ENCODE measurements around the gene KCNQ5. TPM values are rescaled to one million over a fixed set of nuclear protein-coding genes. Genes with fewer than 3 reads are reported as not detected.
A peak's percentile ranks its signal among the peaks of the same experiment; 100 is the strongest.

KCNQ5 gene
- total RNA-seq, 1 experiment from 2014 or later: 0.07 TPM

- H3K4me1 ChIP-seq (ENCODE audit: insufficient read depth, low read length): no peaks in the 10 kb centered on the region
- no peak overlapping the region for H3K23ac ChIP-seq (ENCODE audit: insufficient read length, low read depth, low read length)
- H2BK120ac ChIP-seq (ENCODE audit: low read depth, low read length, poor library complexity, severe bottlenecking): no peak overlapping the region
- no peaks in the 10 kb centered on the region for H3K36me3 Mint-ChIP-seq (ENCODE audit: insufficient read depth in 1 of 3, low read depth in 3 of 3)
- no peak overlapping the region for H2BK20ac ChIP-seq (ENCODE audit: low read depth, low read length, poor library complexity, severe bottlenecking)
- no peaks in the 10 kb centered on the region for H3K9me3 Mint-ChIP-seq
- no peaks in the 10 kb centered on the region for H3K9me3 ChIP-seq (ENCODE audit: control insufficient read depth, low read depth, low read length)
- no peaks in the 10 kb centered on the region for H3K27me3 Mint-ChIP-seq (ENCODE audit: low read depth)
- H3K4ac ChIP-seq (ENCODE audit: low read depth, low read length): no peak overlapping the region
- no peak overlapping the region for H3K18ac ChIP-seq (ENCODE audit: insufficient read length, low read depth, low read length)
- peak overlapping the region in 1 of 3 experiments; percentile 67; a peak in 2 of 7 replicates for H3K27ac Mint-ChIP-seq
- no peak overlapping the region for H3K14ac ChIP-seq (ENCODE audit: insufficient read depth, low read length)
- H3K4me1 Mint-ChIP-seq: no peaks in the 10 kb centered on the region
- H3K9ac ChIP-seq (ENCODE audit: extremely low read depth, insufficient read length, low read length): no peak overlapping the region
- no peaks in the 10 kb centered on the region for H4K20me1 ChIP-seq (ENCODE audit: control insufficient read depth, insufficient read depth, insufficient read length)
- no peak overlapping the region for H3K4me3 Mint-ChIP-seq
- no peak overlapping the region for H4K91ac ChIP-seq (ENCODE audit: insufficient read length, low read depth, low read length)
- H2BK15ac ChIP-seq (ENCODE audit: low read depth, low read length): no peak overlapping the region
- no peak overlapping the region for H3T11ph ChIP-seq (ENCODE audit: low read length)
- H3K27ac ChIP-seq (ENCODE audit: insufficient read length, low read depth, low read length): no peak overlapping the region
- no peak overlapping the region for H2BK5ac ChIP-seq (ENCODE audit: insufficient read length, low read length)
- TF ChIP-seq CTCF (conservative IDR thresholded peaks at IDR 0.05): no peak
- H3K4me2 ChIP-seq (ENCODE audit: insufficient read depth, insufficient read length, low read length): no peak overlapping the region
- H3K23me2 ChIP-seq (ENCODE audit: insufficient read length, low read depth, low read length, poor library complexity, severe bottlenecking): no peaks in the 10 kb centered on the region
- no peak overlapping the region for H2AK5ac ChIP-seq (ENCODE audit: insufficient read length, low read length)
- H3K56ac ChIP-seq (ENCODE audit: insufficient read length, low read depth, low read length): no peak overlapping the region
- WGBS (ENCODE audit: extremely low coverage, insufficient read length, low lambda C conversion rate): no CpG with 5 or more reads among the region's 1 CpG
- no peak overlapping the region for H4K5ac ChIP-seq (ENCODE audit: insufficient read length, low read depth, low read length)
- H3K27me3 ChIP-seq (ENCODE audit: insufficient read depth, low read length): no peaks in the 10 kb centered on the region
- H2AFZ ChIP-seq (ENCODE audit: low read length): no peak overlapping the region
- H3K79me2 ChIP-seq (ENCODE audit: insufficient read depth, low read length): no peaks in the 10 kb centered on the region
- no peak overlapping the region for H2BK12ac ChIP-seq (ENCODE audit: insufficient read length, low read depth, low read length)
- no peaks in the 10 kb centered on the region for H3K79me1 ChIP-seq (ENCODE audit: insufficient read depth, low read depth, low read length, poor library complexity, severe bottlenecking)
- no peak overlapping the region for H4K8ac ChIP-seq (replicated peaks; ENCODE audit: insufficient read length, low read depth, low read length)
- no peak for DNase-seq
These were observed 32.8 kb upstream of the KCNQ5 start for GRCh38 chr6:72589096-72589495.

Measured in H9 (cell line).